ENCODE results near the gene TERC. TPM values are rescaled to one million over a fixed set of nuclear protein-coding genes. Genes with fewer than 3 reads are reported as not detected.
"Not testable (repeated sequence)": the region's sequence is repeated elsewhere in the genome, so short reads cannot be mapped to it uniquely, and the experiment has no call there.

Gene TERC
- total RNA-seq, 4 donors from 2014 or later = 33.2 to 61.7 (median 49.7) TPM

GRCh38 chr3:169744366-169745054 is 20.4 kb downstream of the TERC start:
- no peak overlapping the region for H3K27ac ChIP-seq
- peaks cover 4% of the 10 kb centered on the region for H3K4me1 ChIP-seq
- no peak for DNase-seq (ENCODE audit: low spot score in 2 of 2)
- no peaks in the 10 kb centered on the region for H3K36me3 ChIP-seq
- 68% methylated on average over 1 of the region's 1 CpG for WGBS
- TF ChIP-seq EP300 (IDR thresholded peaks at IDR 0.05) = no peak
- TF ChIP-seq POLR2AphosphoS5 (IDR thresholded peaks at IDR 0.05) = no peak
- H3K9me3 ChIP-seq = no peaks in the 10 kb centered on the region
- H3K27me3 ChIP-seq = peaks cover 9% of the 10 kb centered on the region
- no peak overlapping the region for H3K4me3 ChIP-seq

- H3K36me3 ChIP-seq = no peaks in the 10 kb centered on the region
- H3K27ac ChIP-seq = no peak overlapping the region
- 63% methylated on average over 2 of the region's 2 CpGs for WGBS
- no peak for TF ChIP-seq POLR2AphosphoS5 (IDR thresholded peaks at IDR 0.05)
- TF ChIP-seq EP300 (IDR thresholded peaks at IDR 0.05) = no peak
- no peak for TF ChIP-seq POLR2A (IDR thresholded peaks at IDR 0.05)
- TF ChIP-seq CTCF (IDR thresholded peaks at IDR 0.05) = no peak
- DNase-seq (ENCODE audit: low spot score in 2 of 2) = no peak
- H3K9me3 ChIP-seq = peaks cover 12% of the 10 kb centered on the region
- no peaks in the 10 kb centered on the region for H3K4me1 ChIP-seq
- H3K27me3 ChIP-seq = no peaks in the 10 kb centered on the region
- H3K4me3 ChIP-seq = no peak overlapping the region
Observed at GRCh38 chr3:169739067-169739466, 25.8 kb downstream of the TERC start.

- not testable (repeated sequence) for H3K27ac ChIP-seq; DNase-seq (ENCODE audit: low spot score in 2 of 2); H3K27me3 ChIP-seq; H3K4me3 ChIP-seq; H3K36me3 ChIP-seq; H3K4me1 ChIP-seq
- H3K9me3 ChIP-seq = peaks cover 11% of the 10 kb centered on the region
Observed at GRCh38 chr3:169731857-169732256, 33.0 kb downstream of the TERC start.

GRCh38 chr3:169722724-169723123 is 42.1 kb downstream of the TERC start:
- H3K9me3 ChIP-seq = no peaks in the 10 kb centered on the region
- H3K27ac ChIP-seq = no peak overlapping the region
- no peaks in the 10 kb centered on the region for H3K27me3 ChIP-seq
- no peaks in the 10 kb centered on the region for H3K36me3 ChIP-seq
- no peaks in the 10 kb centered on the region for H3K4me1 ChIP-seq
- no peak overlapping the region for H3K4me3 ChIP-seq
- no peak for DNase-seq (ENCODE audit: low spot score in 2 of 2)
- no peak for TF ChIP-seq CTCF (IDR thresholded peaks at IDR 0.05)
- TF ChIP-seq POLR2AphosphoS5 (IDR thresholded peaks at IDR 0.05) = no peak
- no peak for TF ChIP-seq POLR2A (IDR thresholded peaks at IDR 0.05)
- TF ChIP-seq EP300 (IDR thresholded peaks at IDR 0.05) = no peak

GRCh38 chr3:169718415-169718814 is 46.4 kb downstream of the TERC start:
- not testable (repeated sequence) for H3K27me3 ChIP-seq; H3K4me1 ChIP-seq; H3K4me3 ChIP-seq; DNase-seq (ENCODE audit: low spot score in 2 of 2); H3K9me3 ChIP-seq; H3K27ac ChIP-seq; H3K36me3 ChIP-seq
- WGBS = 93% methylated on average over 4 of the region's 4 CpGs

Other genes starting within 250 kb of the TERC start
- gene MECOM, start 101.3 kb downstream of the TERC start, total RNA-seq = 1 to 10 TPM; 1.1 to 6.4 (median 3.2) TPM
- under 1 TPM in 3 of 4 donors, not detected in 1; 0.39 to 0.68 (median 0.60) TPM for gene ACTRT3, start 4.5 kb upstream of the TERC start, total RNA-seq
- 10 to 100 TPM; 13.6 to 19.2 (median 18.0) TPM for gene MYNN, start 8.3 kb upstream of the TERC start, total RNA-seq
- gene LRRIQ4, start 47.8 kb upstream of the TERC start, total RNA-seq = not detected
- gene LRRC34, start 47.8 kb upstream of the TERC start, total RNA-seq = under 1 TPM; 0.34 to 0.89 (median 0.71) TPM
- under 1 TPM in 2 of 4 donors, not detected in 2; 0.26 to 0.32 TPM for gene LRRC31, start 104.9 kb upstream of the TERC start, total RNA-seq
- not detected for gene SAMD7, start 146.5 kb upstream of the TERC start, total RNA-seq
- 10 to 100 TPM; 18.3 to 35.3 (median 28.9) TPM for gene SEC62, start 201.7 kb upstream of the TERC start, total RNA-seq

All from suprapubic skin (tissue), 4 donors.